IMR-90 (cell line): ENCODE measurements around the gene WDR27. TPM values are rescaled to one million over a fixed set of nuclear protein-coding genes. Genes with fewer than 3 reads are reported as not detected.

Experiments used
- ATAC-seq: fragments of 200-7000 bp; cut with Tn5 transposase; 2 replicates; pipeline ENCODE4 v1.9.1; 2020; ENCODE audit warnings: low read depth, mild to moderate bottlenecking, moderate library complexity
- BruUV-seq: library from RNA; stranded (reverse); fragments of 400-500 nt; replicated peaks from 2 replicates; lab custom pipeline; 2021; lab: Mats Ljungman, UMichigan
- CTCF ChIA-PET: fragments of 300-600 bp; formaldehyde crosslinking; extraction: SDS; loops from one replicate; lab custom pipeline; 2021; ENCODE audit warnings: antibody characterized with exemption; lab: Yijun Ruan, JAX
- POLR2A ChIA-PET: fragments of 300-600 bp; sonication (Branson Sonifier 250); formaldehyde crosslinking; loops from one replicate; lab custom pipeline; 2022; ENCODE audit warnings: antibody characterized with exemption; ENCODE audit not compliant: unreplicated experiment; lab: Charles Lee
- DNase-seq: peaks from one replicate; pipeline ENCODE4 v3.0.0; 2013
- H2AFZ ChIP-seq: replicated peaks from 2 replicates; pipeline ENCODE3; 2013; ENCODE audit warnings: low read length, mild to moderate bottlenecking; ENCODE audit not compliant: poor library complexity
- H2AK5ac ChIP-seq: 2 replicates; pipeline ENCODE4 v1.6.1; 2013; ENCODE audit warnings: low read depth, low read length, inconsistent platforms
- H2AK9ac ChIP-seq: replicated peaks from 2 replicates; pipeline ENCODE3; 2013; ENCODE audit warnings: mild to moderate bottlenecking, low read depth, low read length, moderate library complexity; ENCODE audit not compliant: poor library complexity
- H2BK120ac ChIP-seq: 2 replicates; pipeline ENCODE4 v1.6.1; 2013; ENCODE audit warnings: low read depth, low read length, inconsistent platforms
- H2BK15ac ChIP-seq: 3 replicates; pipeline ENCODE4 v1.6.1; 2013; ENCODE audit warnings: low read depth, low read length, inconsistent platforms
- H2BK20ac ChIP-seq: 2 replicates; pipeline ENCODE4 v1.6.1; 2013; ENCODE audit warnings: low read depth, mild to moderate bottlenecking, inconsistent platforms, low read length, moderate library complexity
- H2BK5ac ChIP-seq: 2 replicates; pipeline ENCODE4 v1.6.1; 2013; ENCODE audit warnings: mild to moderate bottlenecking, low read depth, low read length, inconsistent platforms; ENCODE audit not compliant: poor library complexity, severe bottlenecking
- H3K14ac ChIP-seq: replicated peaks from 2 replicates; pipeline ENCODE4 v1.6.1; 2013; ENCODE audit warnings: low read depth, low read length, inconsistent platforms
- H3K18ac ChIP-seq: 2 replicates; pipeline ENCODE4 v1.6.1; 2013; ENCODE audit warnings: low read depth, low read length, control low read depth
- H3K23ac ChIP-seq: 2 replicates; pipeline ENCODE4 v1.6.1; 2013; ENCODE audit warnings: low read depth, low read length, inconsistent platforms
- H3K27ac ChIP-seq: 2 replicates; pipeline ENCODE4 v1.5.1; 2013; ENCODE audit warnings: mild to moderate bottlenecking, control low read depth, low read length; ENCODE audit not compliant: insufficient read depth
- H3K27me3 ChIP-seq: 2 replicates; pipeline ENCODE4 v1.6.1; 2013; ENCODE audit warnings: low read length; ENCODE audit not compliant: control insufficient read depth, insufficient read depth
- H3K36me3 ChIP-seq: 2 replicates; pipeline ENCODE4 v1.6.1; 2013; ENCODE audit warnings: low read length, mixed read lengths; ENCODE audit not compliant: control insufficient read depth, insufficient read depth
- H3K4ac ChIP-seq: 2 replicates; pipeline ENCODE4 v1.6.1; 2013; ENCODE audit warnings: low read depth, low read length, inconsistent platforms
- H3K4me1 ChIP-seq: 2 replicates; pipeline ENCODE4 v1.6.1; 2013; ENCODE audit warnings: low read length, mixed read lengths; ENCODE audit not compliant: control insufficient read depth, insufficient read depth
- H3K4me2 ChIP-seq: 2 replicates; pipeline ENCODE4 v1.6.1; 2013; ENCODE audit warnings: low read depth, mild to moderate bottlenecking, control low read depth, low read length, moderate library complexity
- H3K4me3 ChIP-seq: 2 replicates; pipeline ENCODE4 v1.5.1; 2013; ENCODE audit warnings: low read depth, mild to moderate bottlenecking, control low read depth, low read length, moderate library complexity; ENCODE audit not compliant: insufficient read depth
- H3K56ac ChIP-seq: 2 replicates; pipeline ENCODE4 v1.6.1; 2013; ENCODE audit warnings: low read length, inconsistent platforms; ENCODE audit not compliant: insufficient read depth; ENCODE audit errors: extremely low read depth
- H3K79me1 ChIP-seq, 2 experiments: 2 replicates each; pipeline ENCODE4 v1.6.1; 2013; ENCODE audit warnings: low read length in 2 of 2, inconsistent platforms in 1 of 2, low read depth in 1 of 2
- H3K9ac ChIP-seq: 2 replicates; pipeline ENCODE4 v1.6.1; 2013; ENCODE audit warnings: low read depth, low read length, control low read depth
- H3K9me1 ChIP-seq: 2 replicates; pipeline ENCODE4 v1.6.1; 2013; ENCODE audit warnings: low read length, inconsistent platforms; ENCODE audit not compliant: insufficient read depth
- H3K9me3 ChIP-seq: 2 replicates; pipeline ENCODE4 v1.6.1; 2013; ENCODE audit warnings: low read length; ENCODE audit not compliant: control insufficient read depth, insufficient read depth
- H4K20me1 ChIP-seq: 2 replicates; pipeline ENCODE4 v1.6.1; 2013; ENCODE audit warnings: low read length, inconsistent platforms; ENCODE audit not compliant: insufficient read depth
- H4K5ac ChIP-seq: 2 replicates; pipeline ENCODE4 v1.6.1; 2013; ENCODE audit warnings: mild to moderate bottlenecking, low read depth, low read length, control low read depth
- H4K8ac ChIP-seq, 2 experiments: 2 replicates each; pipeline ENCODE4 v1.6.1; 2013; ENCODE audit warnings: low read depth in 2 of 2, low read length in 2 of 2, control low read depth in 1 of 2, inconsistent platforms in 1 of 2
- H4K91ac ChIP-seq: 2 replicates; pipeline ENCODE4 v1.6.1; 2013; ENCODE audit warnings: low read depth, low read length, inconsistent platforms; ENCODE audit not compliant: insufficient read depth
- BHLHE40 ChIP-seq: fragments of 150-350 bp; IDR thresholded peaks from 2 replicates; pipeline ENCODE4 v1.6.1; 2016; ENCODE audit warnings: mild to moderate bottlenecking, low read depth, low read length
- ELK1 ChIP-seq: fragments of 150-350 bp; IDR thresholded peaks from 2 replicates; pipeline ENCODE4 v1.6.1; 2016; ENCODE audit warnings: low read depth, mild to moderate bottlenecking, low read length, moderate library complexity, borderline replicate concordance
- NFE2L2 ChIP-seq: fragments of 150-350 bp; IDR thresholded peaks from 2 replicates; pipeline ENCODE4 v1.6.1; 2016; ENCODE audit warnings: low read depth, mild to moderate bottlenecking, low read length
- RAD21 ChIP-seq: IDR thresholded peaks from 2 replicates; pipeline ENCODE4 v1.6.1; 2012; ENCODE audit warnings: low read length, improper control_type of control experiment
- RCOR1 ChIP-seq: IDR thresholded peaks from 2 replicates; pipeline ENCODE4 v1.6.1; 2012; ENCODE audit warnings: mild to moderate bottlenecking, low read length, improper control_type of control experiment; ENCODE audit not compliant: insufficient replicate concordance
- WGBS, 2 experiments: methylation state at CpG; one replicate each; pipeline versions ENCODE4 v1.1.5 to v1.1.7; 2013; ENCODE audit warnings: missing lambda C conversion rate in 2 of 2; ENCODE audit not compliant: insufficient read length in 1 of 2; ENCODE audit errors: extremely low coverage in 2 of 2; 5-methylcytosine and 5-hydroxymethylcytosine counted together
- dilution Hi-C: fragments of 300-500 bp; cut with HindIII; formaldehyde crosslinking; loops from one replicate; pipeline ENCODE4 v1.14.3; 2018; ENCODE audit warnings: low sequenced_read_pairs; ENCODE audit not compliant: unreplicated experiment
- in situ Hi-C: fragments of 300-500 bp; cut with MboI; formaldehyde crosslinking; loops from 3 replicates; pipeline ENCODE4 v1.14.3; 2019; ENCODE audit warnings: low sequenced_read_pairs, inconsistent platforms, mixed read lengths
- intact Hi-C: fragments of 100-400 bp; cut with micrococcal nuclease; formaldehyde crosslinking; loops from 2 replicates; pipeline ENCODE4 v1.10.0; 2022
- polyA plus RNA-seq, 3 experiments: library from polyadenylated mRNA; depleted of rRNA; stranded (reverse); fragments of >200 nt; gene quantifications; 2 replicates each; pipeline ENCODE4 v1.2.3, GENCODE V29; 2012; ENCODE audit warnings: low replicate concordance in 1 of 3
- total RNA-seq: library from RNA; depleted of rRNA; stranded (reverse); fragments of >200 nt; gene quantifications from 2 replicates; pipeline ENCODE4 v1.2.3, GENCODE V29; 2012

The WDR27 gene
- total and polyA plus RNA-seq, 2 of the 4 experiments (the other 2 are of a cell fraction) = 7.0 to 18.5 TPM

- no peak overlapping the region for H2BK120ac ChIP-seq
- H3K27me3 ChIP-seq = no peaks in the 10 kb centered on the region
- H3K23ac ChIP-seq = no peak overlapping the region
- no peak overlapping the region for H3K4me2 ChIP-seq
- dilution Hi-C loops = no loop called here
- H3K27ac ChIP-seq = no peak overlapping the region
- CTCF ChIA-PET = no interaction called here
- no peak overlapping the region for H2AK5ac ChIP-seq
- no peak overlapping the region for H3K56ac ChIP-seq
- no peak overlapping the region for H4K5ac ChIP-seq
- BruUV-seq = no TSS peak
- H4K8ac ChIP-seq = no peak overlapping the region
- no peak for TF ChIP-seq ELK1
- TF ChIP-seq RAD21 = no peak
- TF ChIP-seq RCOR1 = no peak
- no peak for TF ChIP-seq NFE2L2
- no peak for TF ChIP-seq BHLHE40
- no peak overlapping the region for H2AK9ac ChIP-seq
- in situ Hi-C loops = loop anchor here (10.0 kb wide), 2 partner anchors 556 to 616 kb away; no protein-coding TSS in a partner anchor
- H3K18ac ChIP-seq = no peak overlapping the region
- intact Hi-C loops = loop anchor here (2.0 kb wide), 1 partner anchor 58 kb away; no protein-coding TSS in a partner anchor
- no peak overlapping the region for H3K9ac ChIP-seq
- POLR2A ChIA-PET = no interaction called here
- H3K4ac ChIP-seq = no peak overlapping the region
- no peak overlapping the region for H3K14ac ChIP-seq
- no peak overlapping the region for H4K91ac ChIP-seq
- no peaks in the 10 kb centered on the region for H3K36me3 ChIP-seq
- no peaks in the 10 kb centered on the region for H4K20me1 ChIP-seq
- no peaks in the 10 kb centered on the region for H3K4me1 ChIP-seq
- H2AFZ ChIP-seq = no peak overlapping the region
- no peak overlapping the region for H2BK20ac ChIP-seq
- no peak overlapping the region for H2BK15ac ChIP-seq
- no peak overlapping the region for H3K4me3 ChIP-seq
- H3K9me1 ChIP-seq = no peaks in the 10 kb centered on the region
- no peak overlapping the region for H2BK5ac ChIP-seq
- ATAC-seq (no peak), DNase-seq (no peak)
- peaks cover 2% of the 10 kb centered on the region for H3K9me3 ChIP-seq
- no peaks in the 10 kb centered on the region for H3K79me1 ChIP-seq
- 57% methylated on average over 1 of the region's 1 CpG; no CpG with 5 or more reads in 1 of the 2 experiments for WGBS, 2 experiments
Measured at GRCh38 chr6:169510871-169511270, 191.0 kb downstream of the WDR27 start.
